GM04503 (cell line): Measurements from ENCODE around the gene RAB20.

ENCODE experiments used
- DNase-seq: peaks from one replicate; pipeline ENCODE4 v3.0.0-alpha.2; 2012; ENCODE audit warnings: low read depth

Gene RAB20

DNA sequence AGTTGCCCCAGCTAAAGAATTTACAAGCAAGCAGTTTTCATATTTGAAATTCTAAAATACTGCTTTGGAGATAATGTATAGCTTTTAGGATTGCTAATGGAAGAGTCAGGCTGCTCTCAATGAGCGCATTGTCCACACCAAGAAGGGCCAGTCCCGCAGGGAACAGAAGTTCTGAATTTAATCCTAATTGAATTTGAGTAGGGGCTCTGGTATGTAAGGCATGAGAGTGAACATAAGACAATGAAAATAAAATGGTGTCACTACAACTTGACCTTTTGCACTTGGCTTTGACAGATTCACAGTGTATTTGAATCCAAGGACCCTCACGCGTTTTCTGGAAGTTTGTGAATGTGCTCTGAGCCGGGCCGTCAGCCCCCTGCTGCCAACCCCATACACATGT is 32.6 kb downstream of the RAB20 start:
- DNase-seq, result no peak

DNA sequence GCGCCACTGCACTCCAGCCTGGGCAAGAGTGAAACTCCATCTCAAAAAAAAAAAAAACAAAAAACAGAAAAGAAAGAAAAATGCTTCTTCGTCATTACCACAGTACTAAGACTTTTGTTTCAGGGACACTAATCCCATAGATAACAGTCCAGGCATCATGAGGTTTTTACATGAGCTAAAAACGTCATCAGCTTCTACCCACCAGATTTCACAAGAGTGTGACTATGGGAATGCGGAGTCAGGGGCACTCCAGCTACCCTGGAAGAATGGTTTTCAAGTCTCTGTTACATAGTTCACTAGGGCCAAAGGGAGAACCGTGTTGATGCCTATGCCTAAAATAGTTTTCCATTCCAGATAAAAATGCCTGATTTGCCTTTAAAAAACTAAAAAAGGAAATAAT is 33.2 kb downstream of the RAB20 start:
- DNase-seq, result no peak

DNA sequence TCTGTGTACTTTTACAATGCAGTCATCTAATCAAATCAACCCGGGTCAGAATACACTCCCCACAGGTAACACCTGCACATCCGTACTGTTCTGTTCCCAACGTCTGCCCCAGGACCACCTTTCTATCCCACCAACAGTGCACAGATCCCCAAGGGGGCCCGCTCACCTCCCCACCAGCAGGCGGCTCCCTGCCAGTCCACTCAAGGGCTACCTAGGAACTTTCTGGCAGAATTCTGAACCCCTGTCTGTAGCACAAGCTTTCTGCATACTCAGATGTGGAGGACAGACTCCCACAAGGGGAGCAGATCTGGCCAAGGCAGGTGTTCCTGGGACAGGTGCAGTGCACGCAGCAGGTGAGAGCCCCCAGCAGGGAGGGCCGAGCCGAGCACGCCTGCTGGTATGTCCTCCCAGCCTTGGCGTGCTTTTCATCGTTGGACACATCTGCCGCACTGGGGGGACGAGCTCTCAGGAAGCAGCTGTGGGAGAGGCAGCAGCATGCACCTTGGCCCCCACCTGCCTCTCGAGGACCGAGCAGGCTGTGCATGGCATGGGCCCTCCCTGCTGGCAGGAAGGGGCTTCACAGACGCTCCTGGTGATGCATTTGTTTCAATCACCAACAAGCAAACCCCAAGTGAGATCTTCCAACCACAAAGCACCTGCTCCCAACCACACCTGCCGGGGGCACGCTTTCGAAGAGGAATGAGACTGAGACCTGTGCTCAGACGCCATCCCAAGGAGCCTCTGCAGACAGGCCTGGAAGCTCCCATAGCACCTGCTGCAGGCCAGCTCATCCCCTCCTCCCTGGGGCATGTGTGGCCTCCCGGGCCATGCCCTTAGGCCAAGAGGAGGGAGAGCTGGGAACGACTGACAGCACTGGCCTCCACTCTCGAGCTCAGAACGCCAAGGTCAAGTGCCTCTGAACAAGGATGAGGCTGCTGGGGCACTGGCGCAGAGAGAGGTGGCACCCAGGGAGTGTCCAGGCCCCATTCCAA is 35.9 kb downstream of the RAB20 start:
- DNase-seq, result no peak

DNA sequence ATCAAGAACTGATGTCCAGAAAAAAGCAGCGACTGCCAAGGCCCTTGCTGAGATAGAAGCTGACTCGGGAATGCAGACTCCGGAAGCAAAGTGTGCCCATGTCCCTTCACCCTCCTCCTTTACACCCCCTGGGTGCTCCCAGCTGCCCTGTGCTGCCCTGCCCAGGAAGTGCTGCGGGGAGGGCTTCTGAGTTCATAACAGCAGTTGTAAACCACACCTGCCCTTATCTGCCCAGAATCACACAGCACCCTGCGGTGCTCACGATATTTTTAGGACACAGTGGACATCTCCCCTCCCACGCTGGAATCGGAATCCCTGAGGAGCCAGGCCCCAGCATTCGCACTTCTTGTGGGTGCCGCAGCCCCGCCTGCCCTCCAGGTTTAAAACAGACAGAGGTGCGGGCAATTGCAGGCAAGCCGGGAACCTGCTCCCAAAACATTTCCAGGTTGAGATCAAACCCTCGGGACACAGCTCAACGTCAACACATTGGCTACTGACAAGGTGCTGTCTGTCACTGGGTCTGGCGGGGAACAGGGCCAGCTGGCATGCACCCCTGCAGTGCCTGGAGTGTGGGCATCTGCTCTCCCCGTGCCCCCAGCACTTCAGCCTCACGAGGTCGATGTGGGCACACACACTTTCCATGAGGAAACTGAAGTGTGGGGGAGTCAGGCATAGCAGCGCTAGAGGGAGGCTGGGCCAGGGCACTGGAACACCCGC is 36.8 kb downstream of the RAB20 start:
- DNase-seq, result no peak

DNA sequence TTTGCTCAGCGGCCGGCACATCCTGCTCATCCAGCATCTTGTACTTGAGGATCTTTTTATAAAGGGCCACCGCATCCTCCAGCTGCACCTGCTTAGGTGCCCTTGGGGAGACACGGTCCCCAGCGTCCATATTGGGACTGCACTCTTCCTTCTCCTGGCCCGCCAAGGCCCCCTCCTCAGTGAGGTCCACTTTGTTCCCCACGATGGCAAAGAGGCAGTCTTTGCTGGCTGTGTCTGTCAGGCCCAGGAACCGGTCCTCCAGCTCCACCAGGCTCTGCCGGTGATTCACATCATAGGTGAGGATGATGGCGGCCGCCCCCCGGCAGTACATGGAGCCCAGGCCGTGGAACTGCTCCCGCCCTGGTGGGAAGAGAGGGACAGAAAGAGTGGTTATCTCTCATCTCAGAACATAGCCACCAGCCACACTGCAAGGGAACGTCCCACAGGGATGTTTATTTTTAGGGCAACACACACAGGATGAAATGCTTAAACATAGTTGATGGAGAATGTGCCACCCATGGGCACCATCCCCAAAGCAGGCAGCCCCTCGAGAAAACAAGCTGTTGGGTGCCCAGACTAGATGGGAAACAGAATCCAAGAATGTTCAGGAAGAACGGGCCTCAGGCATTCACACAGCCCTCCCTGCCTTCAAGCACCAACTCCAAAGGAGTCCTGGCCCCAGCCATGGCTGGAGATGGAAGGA is 37.5 kb downstream of the RAB20 start:
- DNase-seq, result no peak

DNA sequence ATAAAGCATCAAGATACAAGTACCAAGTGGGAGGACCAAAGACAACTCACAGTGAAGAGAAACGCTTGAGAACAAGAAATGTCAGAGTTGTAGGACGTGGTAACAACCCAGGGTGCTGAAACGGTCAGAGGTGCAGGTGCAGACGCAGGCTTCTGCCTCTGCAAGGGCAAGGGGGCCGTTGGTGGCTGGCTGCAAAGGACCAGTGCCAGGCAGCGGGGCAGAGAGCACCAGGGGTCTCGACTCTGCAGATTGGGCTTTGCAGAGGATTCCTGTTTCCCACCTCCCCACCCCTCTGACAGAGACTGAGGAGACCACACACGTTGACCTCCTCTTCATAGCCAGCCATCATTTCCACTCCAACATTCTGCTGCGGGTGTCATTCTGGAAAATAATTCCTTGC is 38.3 kb downstream of the RAB20 start:
- DNase-seq, result no peak

DNA sequence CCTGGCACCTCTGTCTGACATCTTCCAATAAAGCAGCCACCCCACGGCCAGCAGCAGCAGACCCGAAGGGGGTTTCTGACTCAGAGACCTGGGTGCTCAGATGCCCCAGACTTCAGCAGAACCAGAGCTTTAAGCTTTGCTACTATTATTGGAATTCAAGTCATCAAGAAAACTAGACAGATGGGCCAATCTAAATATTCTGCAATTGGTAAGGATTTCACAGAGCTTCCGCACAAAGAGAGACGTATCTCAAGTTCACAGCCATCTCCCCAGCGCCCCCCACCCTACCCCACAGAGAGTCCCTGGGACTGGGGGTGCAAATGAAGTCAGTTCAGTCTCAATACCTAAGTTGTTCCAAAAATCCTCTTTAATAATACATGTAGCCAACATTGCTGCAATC is 38.8 kb downstream of the RAB20 start:
- no peak for DNase-seq

DNA sequence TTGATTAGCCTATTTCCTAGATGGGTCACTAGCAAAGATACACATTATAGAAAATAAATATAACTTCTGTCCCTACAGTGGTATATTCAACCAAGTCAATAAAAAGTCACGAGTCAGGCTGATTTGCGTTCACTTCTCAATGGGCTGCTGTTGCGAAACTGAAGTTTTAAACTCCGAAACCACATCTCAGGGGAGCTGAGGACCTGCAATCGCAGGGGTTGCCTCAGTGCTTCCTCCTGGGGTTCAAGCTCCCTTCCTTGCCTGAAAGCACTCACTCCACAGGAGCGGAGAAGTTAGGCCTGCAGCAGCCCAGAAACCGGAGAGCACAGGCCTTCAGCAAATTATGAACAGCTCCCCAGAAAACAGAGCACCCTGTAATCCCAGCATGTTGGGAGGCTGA is 39.6 kb downstream of the RAB20 start:
- no peak for DNase-seq

DNA sequence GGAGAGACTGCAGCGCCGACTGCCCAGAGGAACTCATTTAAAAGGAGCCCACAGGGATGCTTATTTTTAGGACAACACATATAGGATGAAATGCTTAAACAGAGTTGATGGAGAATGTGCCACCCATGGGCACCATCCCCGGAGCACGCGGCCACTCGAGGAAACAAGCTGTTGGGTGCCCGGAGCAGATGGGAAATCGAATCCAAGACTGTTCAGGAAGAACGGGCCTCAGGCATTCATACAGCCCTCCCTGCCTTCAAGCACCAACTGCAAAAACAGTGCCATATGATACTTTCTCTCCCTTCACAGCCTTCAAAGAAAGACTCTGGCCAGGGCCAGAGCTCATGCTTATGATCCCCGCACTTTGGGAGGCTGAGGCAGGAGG is 40.2 kb downstream of the RAB20 start:
- DNase-seq, result no peak

DNA sequence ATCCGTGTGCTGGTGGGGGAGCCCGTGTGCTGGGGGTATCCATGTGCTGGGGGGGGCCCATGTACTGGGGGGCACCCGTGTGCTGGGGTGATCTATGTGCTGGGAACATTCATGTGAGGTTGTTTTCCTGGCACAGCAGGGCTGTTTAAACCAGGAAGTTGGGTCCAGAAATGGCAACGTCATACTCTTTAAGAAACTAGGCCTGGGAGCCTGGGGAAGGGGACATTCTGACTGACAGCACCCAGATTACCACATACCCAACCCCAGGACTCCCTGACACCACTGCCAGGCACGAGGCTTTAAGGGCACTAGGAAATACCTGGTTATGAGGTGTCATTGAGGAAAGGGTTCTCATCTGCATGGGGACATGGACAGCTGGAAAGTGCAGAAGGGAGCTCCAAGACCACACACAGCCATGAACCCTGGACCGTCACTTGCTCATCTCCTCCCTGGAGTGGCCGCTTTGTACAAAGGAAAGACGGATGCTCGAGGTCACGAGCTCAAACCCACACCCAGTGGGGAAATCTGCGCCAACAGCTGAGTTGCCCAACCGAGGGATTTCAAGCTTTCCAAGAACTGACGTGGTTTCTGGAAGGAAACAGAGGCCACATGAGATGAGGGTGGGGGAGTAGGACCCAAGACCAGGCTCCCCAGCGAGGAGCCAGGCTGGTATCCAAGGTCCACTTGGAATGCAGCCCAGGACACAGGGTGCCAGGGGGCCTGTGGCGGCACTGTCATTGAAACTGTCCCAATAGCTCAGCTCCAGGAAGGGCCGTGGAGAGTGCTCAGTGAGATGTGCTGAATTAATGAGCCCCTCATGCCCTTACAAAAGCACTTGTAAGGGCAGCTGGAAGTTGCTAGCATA is 40.9 kb downstream of the RAB20 start:
- peak; percentile 61 for DNase-seq

DNA sequence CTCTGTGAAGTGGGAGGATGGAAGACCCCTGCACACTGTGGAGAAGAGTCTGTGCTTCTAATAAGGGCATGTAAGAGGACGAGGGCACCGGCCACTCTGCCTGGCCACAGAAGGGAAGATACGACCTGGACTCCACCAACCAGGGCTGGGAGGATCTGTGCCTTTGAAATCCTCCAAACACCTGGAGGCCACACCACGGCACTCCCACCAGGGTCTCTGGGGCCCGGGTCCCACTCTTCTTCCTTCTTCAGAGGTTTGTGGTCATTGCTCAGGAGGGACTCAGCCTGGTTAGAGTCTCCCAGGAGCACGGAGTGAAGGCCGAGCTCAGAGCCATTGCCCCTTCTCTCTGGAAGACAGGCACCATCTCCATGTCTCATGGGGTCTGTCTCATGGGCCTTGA is 42.0 kb downstream of the RAB20 start:
- no peak for DNase-seq

DNA sequence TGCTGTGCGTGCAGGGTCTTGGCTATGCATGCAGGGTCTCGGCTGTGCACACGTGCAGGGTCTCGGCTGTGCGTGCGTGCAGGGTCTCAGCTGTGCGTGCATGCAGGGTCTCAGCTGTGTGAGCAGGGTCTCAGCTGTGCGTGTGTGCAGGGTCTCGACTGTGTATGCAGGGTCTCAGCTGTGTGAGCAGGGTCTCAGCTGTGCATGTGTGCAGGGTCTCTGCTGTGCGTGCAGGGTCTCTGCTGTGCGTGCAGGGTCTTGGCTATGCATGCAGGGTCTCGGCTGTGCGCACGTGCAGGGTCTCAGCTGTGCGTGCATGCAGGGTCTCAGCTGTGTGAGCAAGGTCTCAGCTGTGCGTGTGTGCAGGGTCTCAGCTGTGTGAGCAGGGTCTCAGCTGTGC is 42.5 kb downstream of the RAB20 start:
- no peak for DNase-seq

DNA sequence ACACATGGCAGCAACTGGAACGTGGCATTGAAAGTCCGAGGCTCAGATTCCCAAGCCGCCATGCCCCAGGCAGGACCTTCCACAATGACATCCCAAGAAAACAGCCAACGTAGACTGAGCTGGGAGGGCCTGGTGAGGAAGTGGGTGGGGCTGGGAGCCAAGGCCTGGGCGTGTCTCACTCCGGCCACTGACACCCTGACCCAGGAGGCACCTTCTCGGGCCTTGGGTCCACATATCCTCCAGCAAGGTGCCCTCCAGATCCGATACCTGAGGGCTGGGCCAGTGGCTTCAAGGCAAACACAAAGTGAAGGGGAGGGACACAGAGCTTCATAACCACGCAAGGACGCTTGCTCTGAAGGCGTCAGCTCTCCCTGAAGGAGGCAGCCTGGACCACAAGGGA is 43.0 kb downstream of the RAB20 start:
- DNase-seq, result no peak

DNA sequence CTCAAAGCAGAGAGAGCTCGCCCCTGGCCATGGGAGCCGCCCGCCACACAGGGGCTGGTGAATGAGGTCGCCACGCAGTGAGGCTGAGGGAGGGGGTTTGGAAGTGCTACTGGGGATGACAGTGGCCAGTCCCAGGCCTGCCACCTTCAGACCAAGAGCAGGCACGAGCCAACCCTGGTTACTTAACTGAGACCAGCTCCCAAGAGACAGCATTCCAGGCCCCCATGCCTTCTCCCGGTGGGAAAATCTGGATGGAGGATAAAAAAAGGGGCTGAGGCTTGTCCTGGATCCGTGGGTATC is 43.3 kb downstream of the RAB20 start:
- no peak for DNase-seq

DNA sequence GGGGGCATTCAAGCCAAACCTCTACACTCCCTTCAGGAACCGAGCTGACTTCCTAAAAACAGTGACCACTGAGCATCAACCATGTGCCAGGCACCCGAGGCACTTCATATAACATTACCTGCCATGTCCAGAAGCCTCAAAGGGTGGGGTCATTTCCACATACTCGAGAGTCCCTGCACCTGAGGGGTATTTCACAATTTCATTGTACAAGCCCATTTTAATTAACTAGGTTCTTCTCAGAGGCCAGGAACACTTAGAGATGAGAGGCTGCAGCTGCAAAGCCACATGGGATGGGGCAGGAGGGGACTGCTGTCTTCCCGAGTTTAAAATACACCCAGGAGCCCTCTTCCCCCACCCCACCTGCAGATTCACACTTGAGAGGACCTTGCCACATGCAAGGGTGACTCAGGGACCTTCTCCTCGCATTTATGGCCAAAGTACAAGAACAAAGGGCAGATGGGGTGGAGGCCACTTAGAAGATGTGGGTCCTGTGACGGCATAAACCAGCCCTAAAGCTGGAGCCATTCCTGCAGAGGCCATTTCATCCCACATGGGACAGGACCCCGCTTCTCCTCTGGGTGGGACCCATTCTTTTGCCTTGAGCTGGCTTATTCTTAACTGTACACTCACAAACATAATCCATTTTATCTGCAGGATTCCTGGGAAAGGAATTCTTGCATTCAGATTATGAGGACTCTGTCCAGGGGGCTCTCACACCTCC is 43.9 kb downstream of the RAB20 start:
- no peak for DNase-seq

DNA sequence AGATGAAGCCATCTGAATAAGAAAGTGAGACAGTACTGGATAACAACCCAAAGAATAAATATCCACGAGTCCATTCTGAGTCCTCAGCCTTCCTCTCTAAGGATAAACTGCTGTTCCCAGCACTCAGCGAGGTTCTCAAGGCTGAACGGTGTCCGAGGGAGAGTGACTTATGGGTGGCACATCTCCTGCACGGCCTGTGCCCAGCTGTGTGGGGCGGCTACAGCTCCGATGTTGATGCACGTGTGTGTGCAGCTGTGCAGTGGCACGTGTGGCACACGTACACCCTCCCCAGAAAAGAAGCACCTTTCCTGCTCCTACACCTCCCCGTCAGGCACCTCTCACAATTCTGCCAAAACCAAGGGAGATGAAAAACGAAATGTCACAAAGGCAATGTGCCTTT is 45.0 kb downstream of the RAB20 start:
- no peak for DNase-seq

DNA sequence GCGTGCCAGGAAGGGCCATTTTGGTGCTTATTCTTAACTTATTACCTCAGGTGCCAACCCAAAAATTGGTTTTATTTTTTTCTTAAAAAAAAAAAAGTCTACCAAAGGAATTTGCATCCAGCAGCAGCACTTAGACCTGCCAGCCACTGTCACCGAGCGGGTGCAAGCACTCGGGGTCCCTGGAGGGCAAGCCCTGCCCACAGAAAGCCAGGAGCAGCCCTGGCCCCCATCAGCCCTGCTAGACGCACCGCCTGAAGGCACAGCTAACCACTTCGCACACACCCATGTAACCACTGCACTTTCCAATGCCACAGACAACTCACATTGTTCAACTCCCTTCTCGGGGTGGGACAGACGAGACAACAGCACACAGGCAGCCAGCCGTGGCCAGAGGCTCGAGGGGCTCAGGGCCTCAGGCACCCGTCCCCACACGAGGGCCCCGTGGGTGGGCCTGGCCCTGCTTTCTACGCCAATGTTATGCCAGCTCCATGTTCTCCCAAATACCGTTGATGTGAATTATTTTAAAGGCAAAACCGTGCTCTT is 49.3 kb downstream of the RAB20 start:
- DNase-seq, result no peak

DNA sequence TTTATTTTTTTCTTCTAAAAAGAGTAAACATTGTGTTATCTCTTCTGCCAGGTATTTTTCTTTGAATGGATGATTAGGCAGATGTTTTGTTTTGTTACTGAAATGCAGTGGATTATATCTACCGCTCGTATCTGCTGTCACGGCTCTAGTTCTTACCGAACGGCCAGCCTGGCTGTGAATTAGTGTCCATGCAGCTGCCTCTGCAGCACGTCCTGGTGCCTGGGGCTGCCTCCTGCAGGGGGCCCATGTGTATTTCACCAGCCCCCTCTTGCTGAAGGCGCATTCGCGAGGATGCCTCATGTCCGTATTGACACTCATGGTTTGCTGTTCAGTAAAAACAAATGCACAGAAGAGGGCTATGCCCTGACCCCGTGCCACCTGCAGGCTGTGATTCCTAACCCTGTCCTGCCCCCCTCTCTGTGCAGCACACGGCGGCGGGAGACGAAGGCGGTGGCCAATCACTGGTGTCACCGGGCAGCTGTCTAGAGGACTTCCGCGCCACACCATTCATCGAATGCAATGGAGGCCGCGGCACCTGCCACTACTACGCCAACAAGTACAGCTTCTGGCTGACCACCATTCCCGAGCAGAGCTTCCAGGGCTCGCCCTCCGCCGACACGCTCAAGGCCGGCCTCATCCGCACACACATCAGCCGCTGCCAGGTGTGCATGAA is 49.9 kb downstream of the RAB20 start:
- DNase-seq, result no peak

DNA sequence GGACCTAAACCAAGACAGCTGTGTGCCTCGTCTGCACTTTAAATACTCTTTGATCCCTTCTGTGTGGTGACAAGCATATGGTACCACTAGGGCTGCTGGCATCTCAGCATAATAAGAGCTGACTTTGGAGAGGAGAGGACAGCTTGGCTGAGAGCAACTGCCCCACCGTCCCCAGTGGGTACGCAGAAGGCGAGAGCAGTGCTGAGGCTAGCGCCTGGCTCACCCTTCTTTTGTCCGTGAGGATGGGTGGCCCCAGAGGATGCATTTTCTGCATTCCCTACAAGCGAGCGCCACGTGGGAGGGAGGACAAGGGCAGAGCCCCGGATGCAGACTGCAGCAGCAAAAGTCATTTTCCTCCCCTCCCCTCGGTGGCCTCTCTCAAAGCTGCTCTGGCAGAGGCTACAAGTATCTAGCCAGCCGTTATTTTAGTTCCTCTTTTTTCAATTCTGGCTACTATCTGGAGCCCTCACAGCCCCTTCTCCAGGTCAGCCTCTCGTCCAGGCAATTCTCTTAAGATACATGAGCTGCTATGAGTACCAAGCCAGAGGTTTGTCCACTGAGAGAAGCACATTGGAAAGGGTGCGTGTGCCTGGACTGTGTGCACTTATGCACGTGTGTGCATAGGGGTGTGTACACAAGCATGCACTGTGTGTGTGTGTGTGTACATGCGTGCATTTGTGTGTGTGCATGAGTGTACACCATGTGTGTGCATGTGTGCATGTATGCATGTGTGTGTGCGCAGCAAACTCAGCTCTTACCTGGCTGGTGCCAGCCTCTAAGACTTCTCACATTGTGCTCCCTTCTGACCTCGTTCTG is 51.3 kb downstream of the RAB20 start:
- no peak for DNase-seq

DNA sequence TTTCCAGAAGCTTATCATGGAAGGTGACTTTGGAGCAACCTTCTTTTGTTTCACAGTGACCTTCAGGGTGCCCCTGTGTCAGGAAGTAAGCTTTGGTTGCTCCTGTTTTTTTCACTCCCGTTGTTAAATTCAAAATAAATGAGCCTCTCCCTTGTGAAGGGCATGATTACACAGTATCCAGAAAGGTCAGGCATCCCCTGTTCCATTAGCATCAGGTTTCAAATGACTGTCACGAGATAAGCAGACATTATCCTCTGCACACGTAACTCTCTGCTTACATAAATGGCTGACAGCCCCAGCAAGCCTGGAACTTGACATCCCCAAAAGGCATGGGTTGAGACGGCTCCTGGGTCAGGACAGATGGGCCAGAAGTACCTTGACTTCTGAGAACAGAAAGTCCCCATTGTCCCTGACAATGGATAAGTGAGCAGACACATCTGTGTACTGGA is 52.0 kb downstream of the RAB20 start:
- DNase-seq, result no peak
